ENCODE measurements around the gene HGD. TPM values are rescaled to one million over a fixed set of nuclear protein-coding genes. Genes with fewer than 3 reads are reported as not detected.

Gene HGD
- total RNA-seq, 1 experiment from 2014 or later, result 0.33 TPM

DNA sequence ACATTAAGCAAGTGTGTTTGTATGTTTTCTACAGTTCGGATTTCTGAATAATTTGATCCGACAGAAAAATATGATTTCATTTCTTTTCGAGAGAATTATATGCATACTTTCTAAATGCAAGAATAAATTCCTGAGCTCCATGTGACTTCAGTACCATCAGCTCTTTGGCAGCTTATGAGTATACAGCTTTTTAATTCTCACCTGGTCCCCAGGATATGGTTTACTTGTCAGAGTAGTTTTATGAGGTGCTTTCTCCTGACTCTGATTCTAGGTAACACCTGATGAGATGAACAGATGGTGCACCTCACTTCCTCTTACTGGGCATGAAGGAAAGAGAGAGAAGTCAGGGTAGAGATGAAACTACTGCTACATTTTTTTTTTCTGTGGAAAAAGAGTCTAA, 3.1 kb downstream of the HGD start:
- Histone ChIP-seq H3K18ac (ENCODE audit: insufficient read length, low read depth, low read length) (no peak overlapping the region), H3K4ac (ENCODE audit: low read depth, low read length) (no peak overlapping the region), H3K56ac (ENCODE audit: insufficient read length, low read depth, low read length) (no peak overlapping the region), H3K14ac (ENCODE audit: insufficient read depth, low read length) (no peak overlapping the region), H3K9me3 (ENCODE audit: control insufficient read depth, low read depth, low read length) (no peaks in the 10 kb centered on the region), H3K23me2 (ENCODE audit: insufficient read length, low read depth, low read length, poor library complexity, severe bottlenecking) (no peaks in the 10 kb centered on the region), H2BK20ac (ENCODE audit: low read depth, low read length, poor library complexity, severe bottlenecking) (no peak overlapping the region), H3K79me2 (ENCODE audit: insufficient read depth, low read length) (no peaks in the 10 kb centered on the region), H3K27ac (ENCODE audit: insufficient read length, low read depth, low read length) (peak overlapping the region; percentile 90), H3K4me2 (ENCODE audit: insufficient read depth, insufficient read length, low read length) (no peak overlapping the region), H2BK5ac (ENCODE audit: insufficient read length, low read length) (no peak overlapping the region), H2BK120ac (ENCODE audit: low read depth, low read length, poor library complexity, severe bottlenecking) (no peak overlapping the region), H3K9ac (ENCODE audit: extremely low read depth, insufficient read length, low read length) (no peak overlapping the region), H3K27me3 (ENCODE audit: insufficient read depth, low read length) (no peaks in the 10 kb centered on the region), H4K8ac (replicated peaks; ENCODE audit: insufficient read length, low read depth, low read length) (no peak overlapping the region), H4K20me1 (ENCODE audit: control insufficient read depth, insufficient read depth, insufficient read length) (no peaks in the 10 kb centered on the region), H3T11ph (ENCODE audit: low read length) (no peak overlapping the region), H3K23ac (ENCODE audit: insufficient read length, low read depth, low read length) (no peak overlapping the region), H2AK5ac (ENCODE audit: insufficient read length, low read length) (no peak overlapping the region), H2BK12ac (ENCODE audit: insufficient read length, low read depth, low read length) (peak overlapping the region; percentile 40), H4K5ac (ENCODE audit: insufficient read length, low read depth, low read length) (no peak overlapping the region), H3K4me1 (ENCODE audit: insufficient read depth, low read length) (peaks cover 3% of the 10 kb centered on the region; the same call in 1 of the 2 replicates), H3K79me1 (ENCODE audit: insufficient read depth, low read depth, low read length, poor library complexity, severe bottlenecking) (no peaks in the 10 kb centered on the region), H2AFZ (ENCODE audit: low read length) (no peak overlapping the region), H2BK15ac (ENCODE audit: low read depth, low read length) (no peak overlapping the region), H4K91ac (ENCODE audit: insufficient read length, low read depth, low read length) (no peak overlapping the region)
- peaks cover 0 to 8% (median 8%) of the 10 kb centered on the region in 3 experiments; a peak in 5 of 7 replicates for H3K36me3 Mint-ChIP-seq (ENCODE audit: insufficient read depth in 1 of 3, low read depth in 3 of 3)
- DNase-seq, result no peak
- WGBS (ENCODE audit: extremely low coverage, insufficient read length, low lambda C conversion rate), result no CpG with 5 or more reads among the region's 3 CpGs
- TF ChIP-seq, protein P1, sequence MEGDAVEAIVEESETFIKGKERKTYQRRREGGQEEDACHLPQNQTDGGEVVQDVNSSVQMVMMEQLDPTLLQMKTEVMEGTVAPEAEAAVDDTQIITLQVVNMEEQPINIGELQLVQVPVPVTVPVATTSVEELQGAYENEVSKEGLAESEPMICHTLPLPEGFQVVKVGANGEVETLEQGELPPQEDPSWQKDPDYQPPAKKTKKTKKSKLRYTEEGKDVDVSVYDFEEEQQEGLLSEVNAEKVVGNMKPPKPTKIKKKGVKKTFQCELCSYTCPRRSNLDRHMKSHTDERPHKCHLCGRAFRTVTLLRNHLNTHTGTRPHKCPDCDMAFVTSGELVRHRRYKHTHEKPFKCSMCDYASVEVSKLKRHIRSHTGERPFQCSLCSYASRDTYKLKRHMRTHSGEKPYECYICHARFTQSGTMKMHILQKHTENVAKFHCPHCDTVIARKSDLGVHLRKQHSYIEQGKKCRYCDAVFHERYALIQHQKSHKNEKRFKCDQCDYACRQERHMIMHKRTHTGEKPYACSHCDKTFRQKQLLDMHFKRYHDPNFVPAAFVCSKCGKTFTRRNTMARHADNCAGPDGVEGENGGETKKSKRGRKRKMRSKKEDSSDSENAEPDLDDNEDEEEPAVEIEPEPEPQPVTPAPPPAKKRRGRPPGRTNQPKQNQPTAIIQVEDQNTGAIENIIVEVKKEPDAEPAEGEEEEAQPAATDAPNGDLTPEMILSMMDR (conservative IDR thresholded peaks at IDR 0.05), result no peak
- peak overlapping the region; percentile 99 to 100 (median 99) for H3K27ac Mint-ChIP-seq
- peaks cover 7 to 8% of the 10 kb centered on the region in 2 experiments; a peak in 4 of 5 replicates for H3K9me3 Mint-ChIP-seq
- H3K27me3 Mint-ChIP-seq (ENCODE audit: low read depth), result no peaks in the 10 kb centered on the region
- H3K4me3 Mint-ChIP-seq, result no peak overlapping the region
- peaks cover 80 to 84% of the 10 kb centered on the region in 2 experiments for H3K4me1 Mint-ChIP-seq
